Mucosa of descending colon (tissue), 3 donors: Measurements from ENCODE around the gene ABCF2. TPM values are rescaled to one million over a fixed set of nuclear protein-coding genes. Genes with fewer than 3 reads are reported as not detected.

Source experiments
- ATAC-seq: fragments of 200-7000 bp; cut with Tn5 transposase; one replicate; pipeline ENCODE4 v1.9.1; 2020; ENCODE audit warnings: mild to moderate bottlenecking, moderate library complexity
- DNase-seq, 3 donors: peaks; one replicate each; pipeline ENCODE4 v3.0.0-alpha.2; 2020
- H3K36me3 ChIP-seq: fragments of 200-600 bp; one replicate; pipeline ENCODE4 v1.8.0; 2021; ENCODE audit warnings: low read depth, mild to moderate bottlenecking
- H3K4me1 ChIP-seq: fragments of 200-600 bp; one replicate; pipeline ENCODE4 v1.8.0; 2021; ENCODE audit warnings: low read depth, mild to moderate bottlenecking
- H3K4me3 ChIP-seq: fragments of 200-600 bp; one replicate; pipeline ENCODE4 v1.8.0; 2021; ENCODE audit warnings: mild to moderate bottlenecking
- H3K9me3 ChIP-seq: fragments of 200-600 bp; one replicate; pipeline ENCODE4 v1.8.0; 2021; ENCODE audit warnings: mild to moderate bottlenecking
- intact Hi-C, 2 donors: fragments of 100-400 bp; cut with DNase I in 1 of 2; cut with micrococcal nuclease in 1 of 2; formaldehyde crosslinking; loops; one replicate each; pipeline versions ENCODE4 v1.11.0 to v1.11.1; 2022; cut with DNase I, micrococcal nuclease
- total RNA-seq, 3 donors: library from RNA; stranded (reverse); fragmentation: NEBNext Ultra II Directional in 2 of 3; extraction: Animal tissue kit (Norgen Biotek cat#: 25700) in 2 of 3; gene quantifications; one replicate each; pipeline versions ENCODE4 v1.2.1 to v1.2.4, GENCODE V29; 2021 to 2023
- TF ChIP-seq, protein P1 (sequence below): fragments of 200-600 bp; IDR thresholded peaks from one replicate; pipeline ENCODE4 v1.8.0; 2022; ENCODE audit warnings: antibody characterized with exemption, mild to moderate bottlenecking
- donor health status: DM: no; HTN: no; CAD: no; lungs with moderate emphysema.
- donor health status: DM: no; HTN: no; CAD: no.
- donor health status: DM: no; HTN: yes; CAD: no.

The ABCF2 gene
- total RNA-seq, 3 donors from 2014 or later, result 27.0 to 36.4 (median 28.4) TPM

GRCh38 chr7:151185762-151186639, 41.0 kb downstream of the ABCF2 start:
- ATAC-seq (no peak), DNase-seq (peak in 1 of 3 donors; percentile 8)
- no peak overlapping the region for H3K4me3 ChIP-seq
- no peaks in the 10 kb centered on the region for H3K9me3 ChIP-seq
- no peaks in the 10 kb centered on the region for H3K36me3 ChIP-seq
- TF ChIP-seq, protein P1, sequence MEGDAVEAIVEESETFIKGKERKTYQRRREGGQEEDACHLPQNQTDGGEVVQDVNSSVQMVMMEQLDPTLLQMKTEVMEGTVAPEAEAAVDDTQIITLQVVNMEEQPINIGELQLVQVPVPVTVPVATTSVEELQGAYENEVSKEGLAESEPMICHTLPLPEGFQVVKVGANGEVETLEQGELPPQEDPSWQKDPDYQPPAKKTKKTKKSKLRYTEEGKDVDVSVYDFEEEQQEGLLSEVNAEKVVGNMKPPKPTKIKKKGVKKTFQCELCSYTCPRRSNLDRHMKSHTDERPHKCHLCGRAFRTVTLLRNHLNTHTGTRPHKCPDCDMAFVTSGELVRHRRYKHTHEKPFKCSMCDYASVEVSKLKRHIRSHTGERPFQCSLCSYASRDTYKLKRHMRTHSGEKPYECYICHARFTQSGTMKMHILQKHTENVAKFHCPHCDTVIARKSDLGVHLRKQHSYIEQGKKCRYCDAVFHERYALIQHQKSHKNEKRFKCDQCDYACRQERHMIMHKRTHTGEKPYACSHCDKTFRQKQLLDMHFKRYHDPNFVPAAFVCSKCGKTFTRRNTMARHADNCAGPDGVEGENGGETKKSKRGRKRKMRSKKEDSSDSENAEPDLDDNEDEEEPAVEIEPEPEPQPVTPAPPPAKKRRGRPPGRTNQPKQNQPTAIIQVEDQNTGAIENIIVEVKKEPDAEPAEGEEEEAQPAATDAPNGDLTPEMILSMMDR, result no peak
- intact Hi-C loops, result no loop called here
- H3K4me1 ChIP-seq, result no peaks in the 10 kb centered on the region

- no peak for DNase-seq
- intact Hi-C loops, result no loop called here
- ATAC-seq, result no peak
- Histone ChIP-seq H3K9me3 (no peaks in the 10 kb centered on the region), H3K36me3 (no peaks in the 10 kb centered on the region), H3K4me3 (no peak overlapping the region), H3K4me1 (no peaks in the 10 kb centered on the region)
- TF ChIP-seq, protein P1, result no peak
Observed at GRCh38 chr7:151181011-151181431, 46.0 kb downstream of the ABCF2 start.

DNA sequence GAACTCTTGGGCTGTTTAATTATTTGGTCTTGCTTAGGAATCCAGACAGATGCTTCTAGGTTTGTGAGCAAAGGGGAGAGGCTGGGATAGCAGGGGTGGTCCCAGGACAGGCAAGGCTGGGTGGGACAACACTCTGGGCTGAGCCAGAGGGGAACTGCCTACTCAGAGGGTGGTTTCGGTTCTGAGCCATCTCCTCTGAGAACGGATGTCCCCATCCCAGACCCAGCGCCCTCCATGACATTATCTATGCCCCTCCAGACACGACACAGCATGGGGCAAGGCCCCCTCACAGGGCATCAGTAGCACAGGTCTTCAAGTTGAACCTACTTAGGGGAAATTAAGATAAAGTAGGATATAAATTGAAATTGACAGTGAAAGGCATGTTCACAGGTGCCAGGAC, 47.1 kb downstream of the ABCF2 start:
- intact Hi-C loops, result loop anchor here in 1 of 2 donors (10.0 kb wide), 1 partner anchor 125 kb away; no protein-coding TSS in a partner anchor
- Histone ChIP-seq H3K9me3 (no peaks in the 10 kb centered on the region), H3K36me3 (no peaks in the 10 kb centered on the region), H3K4me1 (no peaks in the 10 kb centered on the region), H3K4me3 (no peak overlapping the region)
- DNase-seq (no peak), ATAC-seq (no peak)
- TF ChIP-seq, protein P1, result no peak

- DNase-seq (no peak), ATAC-seq (no peak)
- H3K9me3 ChIP-seq, result no peaks in the 10 kb centered on the region
- H3K4me3 ChIP-seq, result no peak overlapping the region
- intact Hi-C loops, result loop anchor here in 1 of 2 donors (10.0 kb wide), 1 partner anchor 125 kb away; no protein-coding TSS in a partner anchor
- H3K4me1 ChIP-seq, result no peaks in the 10 kb centered on the region
- H3K36me3 ChIP-seq, result no peaks in the 10 kb centered on the region
- TF ChIP-seq, protein P1, result no peak
Observed at GRCh38 chr7:151179287-151179860, 47.6 kb downstream of the ABCF2 start.

DNA sequence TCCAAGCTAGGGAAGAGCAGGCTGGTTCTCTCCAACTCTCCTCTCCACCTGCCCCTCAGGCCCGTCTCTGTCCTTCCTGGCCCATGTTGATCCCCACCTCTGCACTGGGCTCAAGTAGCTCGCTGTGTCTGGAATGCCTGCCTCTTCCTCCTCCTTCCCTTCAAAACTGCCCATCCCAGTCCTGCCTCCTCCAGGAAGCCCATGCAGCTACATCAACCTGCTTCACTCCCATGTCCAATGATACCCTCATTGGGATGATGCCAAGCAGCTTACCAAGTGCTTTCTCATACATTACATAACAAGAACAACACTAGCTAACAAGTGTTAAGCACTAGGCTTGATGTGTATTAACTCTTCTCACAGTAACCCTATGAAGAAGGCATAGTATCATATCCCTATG, 48.2 kb downstream of the ABCF2 start:
- DNase-seq, result no peak
- H3K9me3 ChIP-seq, result no peaks in the 10 kb centered on the region
- no peak overlapping the region for H3K4me3 ChIP-seq
- TF ChIP-seq, protein P1, result no peak
- intact Hi-C loops, result loop anchor here in 1 of 2 donors (10.0 kb wide), 1 partner anchor 126 kb away; no protein-coding TSS in a partner anchor
- no peak for ATAC-seq
- H3K36me3 ChIP-seq, result no peaks in the 10 kb centered on the region
- H3K4me1 ChIP-seq, result no peaks in the 10 kb centered on the region
